Measurements from ENCODE around the gene PDE7B. TPM values are rescaled to one million over a fixed set of nuclear protein-coding genes. Genes with fewer than 3 reads are reported as not detected.
A peak's percentile ranks its signal among the peaks of the same experiment; 100 is the strongest.

Gene PDE7B
- polyA plus RNA-seq, 1 of the 3 experiments (the other 2 are of a cell fraction) = 1.9 TPM

GRCh38 chr6:136127873-136128272 lies 276.4 kb downstream of the PDE7B start:
- no peaks in the 10 kb centered on the region for H4K20me1 ChIP-seq (ENCODE audit: insufficient read depth)
- 42% methylated on average over 2 of the region's 2 CpGs for WGBS (ENCODE audit: low lambda C conversion rate)
- H3K9ac ChIP-seq = no peak overlapping the region
- H2AFZ ChIP-seq (ENCODE audit: low read depth) = no peak overlapping the region
- no peaks in the 10 kb centered on the region for H3K9me2 ChIP-seq
- TF ChIP-seq JUND (IDR thresholded peaks at IDR 0.05) (no peak), GABPA (IDR thresholded peaks at IDR 0.05; ENCODE audit: low read depth) (no peak), EZH2phosphoT487 (IDR thresholded peaks at IDR 0.05; ENCODE audit: borderline replicate concordance, low read depth) (no peak), RXRA (IDR thresholded peaks at IDR 0.05; ENCODE audit: borderline replicate concordance, low read depth) (0 out of 2 replicates have a peak, but pooled peaks have one; percentile 22), NFIC (IDR thresholded peaks at IDR 0.05; ENCODE audit: borderline replicate concordance) (no peak)
- no peaks in the 10 kb centered on the region for H3K9me3 ChIP-seq
- H3K4me2 ChIP-seq = no peak overlapping the region
- H3K27ac ChIP-seq (ENCODE audit: low read depth in 2 of 2, low read length in 1 of 2) = peak overlapping the region in 1 of 2 experiments; percentile 50; a peak in 2 of 4 replicates
- no peak overlapping the region for H3K4me3 ChIP-seq (ENCODE audit: low read depth in 2 of 2, low read length in 1 of 2)
- ChIA-PET POLR2A (no interaction called here), CTCF (interaction anchor here (0.7 to 1.7 kb wide), 3 partner anchors 10 to 90 kb away, joined by 3 to 5 read pairs (median 3); no protein-coding TSS in a partner anchor)
- peaks cover 4% of the 10 kb centered on the region for H3F3A ChIP-seq (replicated peaks; ENCODE audit: insufficient read depth)
- H3K27me3 ChIP-seq (ENCODE audit: insufficient read depth) = no peaks in the 10 kb centered on the region
- H3K4me1 ChIP-seq (ENCODE audit: control insufficient read depth in 1 of 2, insufficient read depth in 2 of 2, low read depth in 1 of 2, low read length in 1 of 2) = peaks cover 5 to 13% of the 10 kb centered on the region in 2 experiments; a peak in 2 of 4 replicates
- no peaks in the 10 kb centered on the region for H3K36me3 ChIP-seq (replicated peaks in 1 of 2; ENCODE audit: control insufficient read depth in 1 of 2, insufficient read depth in 2 of 2, low read length in 1 of 2)
- DNase-seq = no peak
- no peaks in the 10 kb centered on the region for H3K79me2 ChIP-seq (ENCODE audit: insufficient read depth)

- ChIA-PET CTCF (interaction anchor here (0.7 to 1.7 kb wide), 3 partner anchors 25 to 663 kb away, joined by 3 to 5 read pairs (median 3); partner anchors contain the start of gene MAP3K5), POLR2A (interaction anchor here (1.3 kb wide), 1 partner anchor 16 kb away, joined by 4 read pairs; no protein-coding TSS in a partner anchor)
- Histone ChIP-seq H3K79me2 (ENCODE audit: insufficient read depth) (no peaks in the 10 kb centered on the region), H3K4me3 (ENCODE audit: low read depth in 2 of 2, low read length in 1 of 2) (no peak overlapping the region), H3K27ac (ENCODE audit: low read depth in 2 of 2, low read length in 1 of 2) (no peak overlapping the region), H3K27me3 (ENCODE audit: insufficient read depth) (no peaks in the 10 kb centered on the region), H3K9me2 (no peaks in the 10 kb centered on the region), H3F3A (replicated peaks; ENCODE audit: insufficient read depth) (no peaks in the 10 kb centered on the region), H3K9ac (no peak overlapping the region), H3K4me2 (no peak overlapping the region), H2AFZ (ENCODE audit: low read depth) (no peak overlapping the region), H3K36me3 (replicated peaks in 1 of 2; ENCODE audit: control insufficient read depth in 1 of 2, insufficient read depth in 2 of 2, low read length in 1 of 2) (no peaks in the 10 kb centered on the region), H4K20me1 (ENCODE audit: insufficient read depth) (no peaks in the 10 kb centered on the region), H3K9me3 (no peaks in the 10 kb centered on the region), H3K4me1 (ENCODE audit: control insufficient read depth in 1 of 2, insufficient read depth in 2 of 2, low read depth in 1 of 2, low read length in 1 of 2) (peaks cover 0 to 13% of the 10 kb centered on the region in 2 experiments; a peak in 2 of 4 replicates)
- 71% methylated on average over 2 of the region's 3 CpGs for WGBS (ENCODE audit: low lambda C conversion rate)
- TF ChIP-seq USF2 (IDR thresholded peaks at IDR 0.05; ENCODE audit: borderline replicate concordance, low read depth, low read length) (no peak), MAX (IDR thresholded peaks at IDR 0.05; ENCODE audit: low read depth) (no peak), REST (IDR thresholded peaks at IDR 0.05; ENCODE audit: low read depth, low read length) (no peak), FOSL2 (IDR thresholded peaks at IDR 0.05; ENCODE audit: borderline replicate concordance, low read depth) (no peak), CHD2 (IDR thresholded peaks at IDR 0.05; ENCODE audit: low read length, partially characterized antibody) (no peak), TEAD4 (IDR thresholded peaks at IDR 0.05; ENCODE audit: borderline replicate concordance, insufficient read depth) (no peak), NFIC (IDR thresholded peaks at IDR 0.05; ENCODE audit: borderline replicate concordance) (no peak), MXI1 (IDR thresholded peaks at IDR 0.05; ENCODE audit: low read depth, low read length) (no peak), MEF2A (IDR thresholded peaks at IDR 0.05; ENCODE audit: borderline replicate concordance, low read depth) (no peak)
- no peak for DNase-seq
Measured at GRCh38 chr6:136129365-136129764, 277.9 kb downstream of the PDE7B start.

All from SK-N-SH (cell line).